Sigmoid colon (tissue), 4 donors: ENCODE results near the gene AP1S3.

Experiments used
- POLR2AphosphoS5 ChIP-seq, 4 donors: sonication (generic); formaldehyde crosslinking; IDR thresholded peaks; one replicate each; pipeline ENCODE4 v1.6.1; 2017; ENCODE audit warnings: antibody characterized with exemption in 4 of 4
- TF ChIP-seq, protein P1 (sequence below), 4 experiments: fragments of 450-650 bp in 3 of 4; fragments of 200-600 bp in 1 of 4; IDR thresholded peaks; one replicate each; pipeline ENCODE4 v1.5.1; 2016 to 2019; ENCODE audit warnings: antibody characterized with exemption in 4 of 4, mild to moderate bottlenecking in 3 of 4, moderate library complexity in 2 of 4

DNA sequence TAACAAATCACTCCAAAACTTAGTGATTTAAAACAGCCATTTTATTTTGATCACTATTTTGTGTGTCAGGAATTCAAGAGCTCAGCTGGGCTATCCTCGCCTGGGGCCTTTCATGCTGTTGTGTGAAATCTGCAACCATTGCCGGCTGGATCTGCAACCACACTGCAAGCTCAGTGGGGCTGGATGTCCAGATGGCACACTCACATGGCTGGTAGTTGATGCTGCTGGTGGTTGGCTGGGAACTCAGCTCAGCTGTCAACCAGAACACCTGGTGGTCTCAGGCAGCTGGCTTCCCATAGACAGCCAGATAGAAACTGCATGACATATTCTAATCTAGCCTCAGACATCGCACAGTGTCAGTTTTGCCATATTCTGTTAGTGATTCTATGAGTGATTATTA lies 30.6 kb upstream of the AP1S3 start:
- TF ChIP-seq, protein P1, sequence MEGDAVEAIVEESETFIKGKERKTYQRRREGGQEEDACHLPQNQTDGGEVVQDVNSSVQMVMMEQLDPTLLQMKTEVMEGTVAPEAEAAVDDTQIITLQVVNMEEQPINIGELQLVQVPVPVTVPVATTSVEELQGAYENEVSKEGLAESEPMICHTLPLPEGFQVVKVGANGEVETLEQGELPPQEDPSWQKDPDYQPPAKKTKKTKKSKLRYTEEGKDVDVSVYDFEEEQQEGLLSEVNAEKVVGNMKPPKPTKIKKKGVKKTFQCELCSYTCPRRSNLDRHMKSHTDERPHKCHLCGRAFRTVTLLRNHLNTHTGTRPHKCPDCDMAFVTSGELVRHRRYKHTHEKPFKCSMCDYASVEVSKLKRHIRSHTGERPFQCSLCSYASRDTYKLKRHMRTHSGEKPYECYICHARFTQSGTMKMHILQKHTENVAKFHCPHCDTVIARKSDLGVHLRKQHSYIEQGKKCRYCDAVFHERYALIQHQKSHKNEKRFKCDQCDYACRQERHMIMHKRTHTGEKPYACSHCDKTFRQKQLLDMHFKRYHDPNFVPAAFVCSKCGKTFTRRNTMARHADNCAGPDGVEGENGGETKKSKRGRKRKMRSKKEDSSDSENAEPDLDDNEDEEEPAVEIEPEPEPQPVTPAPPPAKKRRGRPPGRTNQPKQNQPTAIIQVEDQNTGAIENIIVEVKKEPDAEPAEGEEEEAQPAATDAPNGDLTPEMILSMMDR (IDR thresholded peaks at IDR 0.05): no peak
- TF ChIP-seq POLR2AphosphoS5 (IDR thresholded peaks at IDR 0.05): no peak
